Heart left ventricle (tissue), 13 donors: Measurements from ENCODE around the gene LPP.

Experiments
- POLR2A ChIP-seq, 2 donors: fragments of 450-650 bp; IDR thresholded peaks; one replicate each; pipeline ENCODE4 v1.6.1; 2017; ENCODE audit warnings: antibody characterized with exemption in 2 of 2, mild to moderate bottlenecking in 2 of 2, moderate library complexity in 2 of 2
- TF ChIP-seq, protein P1 (sequence below), 12 donors: fragments of 200-600 bp; sonication (generic) in 4 of 12; IDR thresholded peaks; one replicate each; pipeline versions ENCODE4 v1.5.0 to v1.8.0; 2018 to 2022; ENCODE audit warnings: antibody characterized with exemption in 12 of 12, mild to moderate bottlenecking in 5 of 12
- donor health status: ischemic (EF 13 %, LVEDD 7.1; RV severe dilation, severe dysfunction).
- donor health status: DM: no; HTN: yes; CAD: no.
- donor health status: DM: no; HTN: no; CAD: no.
- donor health status: ischemic (EF 25% LVEDD 6.9; RV normal size, moderate dysfunction).
- donor health status: ischemic (EF 25% LVEDD 5.7; RV mildly dilated, moderate dysfunction).
- donor health status: ischemic (EF 35%, LVEDD 5.7; RV mildly dilated, moderate dysfunction).
- donor health status: nonischemic (EF 11% LVEDD 7.7; RV severe dilation, severe dysfunction).
- donor health status: DM: yes; HTN: yes; CAD: no.
- donor health status: PGD.
- donor health status: ischemic (EF 29% LVEDD 5.4; RV normal size, mild dysfunction).
- donor health status: nonischemic (EF 23%, LVEDD 6.1; RV moderate dilation, normal function).

DNA sequence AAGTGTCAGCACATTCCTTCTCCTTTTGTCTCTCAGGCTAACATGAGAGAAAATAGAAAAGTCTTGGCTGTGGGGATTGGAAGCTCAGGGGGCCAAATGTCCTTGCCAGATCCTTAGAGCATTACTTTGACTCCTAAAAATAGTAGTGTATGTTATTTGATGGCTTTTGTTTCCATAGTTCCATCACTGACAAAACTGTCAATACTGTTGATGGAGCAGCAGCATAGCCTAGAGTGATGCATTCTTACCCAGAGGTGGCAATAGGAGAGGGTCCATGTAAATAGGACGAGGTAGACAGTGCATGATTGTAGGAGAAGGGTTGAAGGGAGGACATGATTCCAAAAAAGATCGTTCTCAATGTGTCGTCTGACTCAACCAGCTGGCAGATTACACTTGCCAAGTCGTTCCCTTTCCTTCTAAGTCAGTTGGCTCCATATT, 735.1 kb downstream of the LPP start:
- TF ChIP-seq, protein P1, sequence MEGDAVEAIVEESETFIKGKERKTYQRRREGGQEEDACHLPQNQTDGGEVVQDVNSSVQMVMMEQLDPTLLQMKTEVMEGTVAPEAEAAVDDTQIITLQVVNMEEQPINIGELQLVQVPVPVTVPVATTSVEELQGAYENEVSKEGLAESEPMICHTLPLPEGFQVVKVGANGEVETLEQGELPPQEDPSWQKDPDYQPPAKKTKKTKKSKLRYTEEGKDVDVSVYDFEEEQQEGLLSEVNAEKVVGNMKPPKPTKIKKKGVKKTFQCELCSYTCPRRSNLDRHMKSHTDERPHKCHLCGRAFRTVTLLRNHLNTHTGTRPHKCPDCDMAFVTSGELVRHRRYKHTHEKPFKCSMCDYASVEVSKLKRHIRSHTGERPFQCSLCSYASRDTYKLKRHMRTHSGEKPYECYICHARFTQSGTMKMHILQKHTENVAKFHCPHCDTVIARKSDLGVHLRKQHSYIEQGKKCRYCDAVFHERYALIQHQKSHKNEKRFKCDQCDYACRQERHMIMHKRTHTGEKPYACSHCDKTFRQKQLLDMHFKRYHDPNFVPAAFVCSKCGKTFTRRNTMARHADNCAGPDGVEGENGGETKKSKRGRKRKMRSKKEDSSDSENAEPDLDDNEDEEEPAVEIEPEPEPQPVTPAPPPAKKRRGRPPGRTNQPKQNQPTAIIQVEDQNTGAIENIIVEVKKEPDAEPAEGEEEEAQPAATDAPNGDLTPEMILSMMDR (IDR thresholded peaks at IDR 0.05), result peak in 1 of 12 donors; percentile 6
- TF ChIP-seq POLR2A (IDR thresholded peaks at IDR 0.05), result no peak
